H54 (cell line): ENCODE results near the gene TGFBRAP1.
"Not testable (repeated sequence)": the region's sequence is repeated elsewhere in the genome, so short reads cannot be mapped to it uniquely, and the experiment has no call there.

Experiments used
- DNase-seq: peaks from one replicate; pipeline ENCODE4 v3.0.0; 2011; ENCODE audit warnings: low spot score, mixed read lengths; ENCODE audit not compliant: insufficient read length
- FAIRE-seq: peaks from 3 replicates; lab custom pipeline; 2011; peaks lifted over from hg19 to GRCh38; lab: Jason Lieb, UNC
- POLR2A ChIP-seq: IDR thresholded peaks from 2 replicates; pipeline ENCODE4 v1.6.1; 2011; ENCODE audit warnings: low read depth, mild to moderate bottlenecking, low read length

The TGFBRAP1 gene

GRCh38 chr2:105335469-105335868 is 5.9 kb upstream of the TGFBRAP1 start:
- DNase-seq (no peak), FAIRE-seq (no peak)
- no peak for TF ChIP-seq POLR2A

DNA sequence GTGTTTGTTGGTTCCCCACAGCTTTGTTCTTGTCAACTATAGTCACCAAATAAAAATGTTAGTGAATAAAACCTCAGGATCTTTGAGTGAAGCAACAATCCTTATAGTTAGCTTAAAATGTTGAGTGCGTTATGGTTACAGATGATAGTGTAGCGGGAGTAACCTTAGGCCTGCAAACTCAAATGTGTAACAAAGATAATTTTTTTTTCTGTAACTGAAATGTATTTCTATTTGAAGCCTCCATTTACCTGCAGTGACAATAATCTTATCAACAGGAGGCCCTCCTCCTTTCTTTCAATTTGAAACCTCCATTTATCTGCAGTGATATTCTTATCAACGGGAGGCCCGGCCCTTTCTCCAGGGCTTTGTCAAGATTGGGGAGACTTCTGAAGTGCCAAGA is 4.7 kb upstream of the TGFBRAP1 start:
- TF ChIP-seq POLR2A: no peak
- DNase-seq (no peak), FAIRE-seq (no peak)

- FAIRE-seq (no peak), DNase-seq (no peak)
- no peak for TF ChIP-seq POLR2A
These were observed 1.3 kb upstream of the TGFBRAP1 start for GRCh38 chr2:105330681-105331375.

DNA sequence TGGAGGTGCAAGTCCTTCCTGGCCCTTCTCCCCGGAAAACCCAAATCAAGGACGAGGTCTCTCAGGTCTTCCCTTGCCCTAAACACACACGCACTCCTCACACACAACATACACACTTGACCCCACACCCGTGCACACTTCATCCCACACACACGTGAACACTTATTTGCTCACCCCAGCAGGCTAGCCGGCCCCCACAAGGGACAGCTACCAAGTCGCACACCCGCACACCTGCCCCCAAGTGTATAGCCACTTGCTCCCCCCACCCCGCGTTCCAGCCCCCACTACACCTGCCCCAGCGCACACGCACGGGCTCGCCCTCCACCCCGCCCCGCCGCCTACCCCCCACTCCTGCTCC is 359 bp downstream of the TGFBRAP1 start:
- DNase-seq (no peak), FAIRE-seq (no peak)
- no peak for TF ChIP-seq POLR2A

GRCh38 chr2:105328281-105329196 is 996 bp downstream of the TGFBRAP1 start:
- TF ChIP-seq POLR2A: no peak
- FAIRE-seq (no peak), DNase-seq (no peak)

GRCh38 chr2:105327690-105328089 is 1.8 kb downstream of the TGFBRAP1 start:
- DNase-seq (no peak), FAIRE-seq (no peak)
- TF ChIP-seq POLR2A: no peak

GRCh38 chr2:105327271-105327670 is 2.3 kb downstream of the TGFBRAP1 start:
- FAIRE-seq, DNase-seq: not testable (repeated sequence)

- TF ChIP-seq POLR2A: no peak
- DNase-seq (no peak), FAIRE-seq (peak; percentile 75)
These were observed 4.1 kb downstream of the TGFBRAP1 start for GRCh38 chr2:105325389-105325963.

GRCh38 chr2:105324732-105325131 is 4.8 kb downstream of the TGFBRAP1 start:
- FAIRE-seq: peak; percentile 71
- TF ChIP-seq POLR2A: no peak

DNA sequence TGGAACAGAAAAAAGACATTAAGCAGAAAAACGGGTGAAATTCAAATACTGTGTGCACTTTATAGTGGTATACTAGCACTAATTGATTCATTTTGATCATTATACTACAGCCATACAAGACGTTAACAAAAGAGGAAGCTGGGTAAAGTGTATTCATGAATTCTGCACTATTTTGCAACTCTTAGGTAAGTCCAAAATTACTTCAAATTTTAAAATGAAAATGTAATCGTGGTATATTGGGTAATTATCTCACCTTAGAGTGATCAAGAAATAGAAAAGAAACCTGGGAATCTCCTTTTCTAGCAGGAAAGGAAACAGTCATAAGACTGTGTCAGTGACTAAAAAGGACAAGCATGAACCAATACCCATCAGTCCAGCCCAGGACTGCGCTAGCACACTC is 5.4 kb downstream of the TGFBRAP1 start:
- DNase-seq (no peak), FAIRE-seq (no peak)
- TF ChIP-seq POLR2A: no peak

More at GRCh38 chr2:105324732-105325131, 4.8 kb downstream of the TGFBRAP1 start:
- DNase-seq: peak; percentile 66

GRCh38 chr2:105323111-105323510 is 6.4 kb downstream of the TGFBRAP1 start:
- no peak for TF ChIP-seq POLR2A
- FAIRE-seq: no peak
- DNase-seq: no peak

DNA sequence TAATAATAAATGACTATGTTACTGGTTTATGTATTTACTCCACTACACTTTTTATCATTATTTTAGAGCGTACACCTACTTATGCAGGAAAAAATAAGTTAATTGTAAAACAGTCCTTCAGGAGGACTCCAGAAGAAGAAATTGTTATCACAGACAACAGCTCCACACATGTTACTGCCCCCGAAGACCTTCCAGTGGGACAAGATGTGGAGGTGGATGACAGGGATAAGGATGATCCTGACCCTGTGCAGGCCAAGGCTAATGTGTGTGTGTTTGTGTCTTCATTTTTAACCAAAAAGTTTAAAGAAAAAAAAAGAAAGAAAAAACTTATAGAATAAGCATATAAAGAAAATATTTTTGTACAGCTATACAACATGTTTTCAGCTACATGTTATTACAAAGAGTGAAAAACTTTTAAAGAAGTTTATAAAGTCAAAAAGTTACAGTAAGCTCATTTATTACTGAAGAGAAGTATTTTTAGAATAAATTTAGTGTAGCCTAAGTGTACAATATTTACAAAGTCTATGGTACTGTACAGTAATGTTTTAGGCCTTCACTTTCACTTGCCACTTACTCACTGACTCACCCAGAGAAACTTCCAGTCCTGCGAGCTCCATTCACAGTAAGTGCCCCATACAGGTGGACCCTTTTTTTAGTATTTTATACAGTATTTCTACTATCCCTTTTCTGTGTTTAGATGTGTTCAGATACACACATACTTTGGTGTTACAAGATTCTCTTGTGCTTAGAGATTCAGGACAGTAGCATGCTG is 7.5 kb downstream of the TGFBRAP1 start:
- FAIRE-seq (no peak), DNase-seq (no peak)
- TF ChIP-seq POLR2A: no peak

GRCh38 chr2:105320651-105321215 is 8.8 kb downstream of the TGFBRAP1 start:
- FAIRE-seq: no peak
- TF ChIP-seq POLR2A: no peak
- DNase-seq: no peak

GRCh38 chr2:105317937-105318336 is 11.6 kb downstream of the TGFBRAP1 start:
- no peak for DNase-seq
- no peak for TF ChIP-seq POLR2A
- FAIRE-seq: no peak
